Measurements from ENCODE around the gene GALNT6.

GALNT6 gene

GRCh38 chr12:51374856-51375255, 16.4 kb downstream of the GALNT6 start:
- no peak for TF ChIP-seq CTCF (conservative IDR thresholded peaks at IDR 0.05; ENCODE audit: control insufficient read depth, insufficient read depth, low read depth, low read length)
- H3K4me3 ChIP-seq (ENCODE audit: control insufficient read depth, low read depth, low read length): no peak overlapping the region
- DNase-seq (ENCODE audit: low read depth): no peak

- no peak for TF ChIP-seq CTCF (conservative IDR thresholded peaks at IDR 0.05; ENCODE audit: control insufficient read depth, insufficient read depth, low read depth, low read length)
- peak; percentile 15 for DNase-seq (ENCODE audit: low read depth)
- no peak overlapping the region for H3K4me3 ChIP-seq (ENCODE audit: control insufficient read depth, low read depth, low read length)
These were observed 16.8 kb downstream of the GALNT6 start for GRCh38 chr12:51374361-51374760.

- DNase-seq (ENCODE audit: low read depth): no peak
- TF ChIP-seq CTCF (conservative IDR thresholded peaks at IDR 0.05; ENCODE audit: control insufficient read depth, insufficient read depth, low read depth, low read length): no peak
These were observed 18.0 kb downstream of the GALNT6 start for GRCh38 chr12:51373187-51373586.

GRCh38 chr12:51372021-51372420, 19.2 kb downstream of the GALNT6 start:
- DNase-seq (ENCODE audit: low read depth): no peak
- TF ChIP-seq CTCF (conservative IDR thresholded peaks at IDR 0.05; ENCODE audit: control insufficient read depth, insufficient read depth, low read depth, low read length): no peak
- H3K4me3 ChIP-seq (ENCODE audit: control insufficient read depth, low read depth, low read length): no peak overlapping the region

More at GRCh38 chr12:51373187-51373586, 18.0 kb downstream of the GALNT6 start:
- no peak overlapping the region for H3K4me3 ChIP-seq (ENCODE audit: control insufficient read depth, low read depth, low read length)

GRCh38 chr12:51371295-51371953, 19.8 kb downstream of the GALNT6 start:
- no peak for TF ChIP-seq CTCF (conservative IDR thresholded peaks at IDR 0.05; ENCODE audit: control insufficient read depth, insufficient read depth, low read depth, low read length)
- DNase-seq (ENCODE audit: low read depth): peak; percentile 97
- no peak overlapping the region for H3K4me3 ChIP-seq (ENCODE audit: control insufficient read depth, low read depth, low read length)

GRCh38 chr12:51370667-51371066, 20.5 kb downstream of the GALNT6 start:
- DNase-seq (ENCODE audit: low read depth): no peak
- no peak for TF ChIP-seq CTCF (conservative IDR thresholded peaks at IDR 0.05; ENCODE audit: control insufficient read depth, insufficient read depth, low read depth, low read length)
- H3K4me3 ChIP-seq (ENCODE audit: control insufficient read depth, low read depth, low read length): no peak overlapping the region

- TF ChIP-seq CTCF (conservative IDR thresholded peaks at IDR 0.05; ENCODE audit: control insufficient read depth, insufficient read depth, low read depth, low read length): no peak
- no peak for DNase-seq (ENCODE audit: low read depth)
- no peak overlapping the region for H3K4me3 ChIP-seq (ENCODE audit: control insufficient read depth, low read depth, low read length)
These were observed 21.6 kb downstream of the GALNT6 start for GRCh38 chr12:51369581-51369980.
